DMS114 treated with DMSO at 0.1 percent for 48 hours (cell line): ENCODE data around the gene MYO9B.
"Not testable (repeated sequence)": the region's sequence is repeated elsewhere in the genome, so short reads cannot be mapped to it uniquely, and the experiment has no call there.

Experiments used
- DNase-seq: peaks from one replicate; lab custom pipeline; 2025; ENCODE audit not compliant: unreplicated experiment; lab: John Stamatoyannopoulos, UW

Gene MYO9B

DNA sequence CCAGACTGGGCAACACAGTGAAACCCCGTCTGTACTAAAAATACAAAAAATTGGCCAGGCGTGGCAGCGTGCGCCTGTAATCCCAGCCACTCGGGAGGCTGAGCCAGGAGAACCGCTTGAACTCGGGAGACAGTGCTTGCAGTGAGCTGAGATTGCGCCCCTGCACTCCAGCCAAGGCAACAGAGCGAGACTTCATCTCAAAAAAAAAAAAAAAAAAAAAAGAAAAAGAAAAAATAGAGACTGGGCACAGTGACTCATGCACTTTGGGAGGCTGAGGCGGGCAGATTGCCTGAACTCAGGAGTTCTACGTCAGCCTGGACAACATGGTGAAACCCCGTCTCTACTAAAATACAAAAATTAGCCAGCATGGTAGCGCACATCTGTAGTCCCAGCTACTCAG is 69.2 kb downstream of the MYO9B start:
- not testable (repeated sequence) for DNase-seq

DNA sequence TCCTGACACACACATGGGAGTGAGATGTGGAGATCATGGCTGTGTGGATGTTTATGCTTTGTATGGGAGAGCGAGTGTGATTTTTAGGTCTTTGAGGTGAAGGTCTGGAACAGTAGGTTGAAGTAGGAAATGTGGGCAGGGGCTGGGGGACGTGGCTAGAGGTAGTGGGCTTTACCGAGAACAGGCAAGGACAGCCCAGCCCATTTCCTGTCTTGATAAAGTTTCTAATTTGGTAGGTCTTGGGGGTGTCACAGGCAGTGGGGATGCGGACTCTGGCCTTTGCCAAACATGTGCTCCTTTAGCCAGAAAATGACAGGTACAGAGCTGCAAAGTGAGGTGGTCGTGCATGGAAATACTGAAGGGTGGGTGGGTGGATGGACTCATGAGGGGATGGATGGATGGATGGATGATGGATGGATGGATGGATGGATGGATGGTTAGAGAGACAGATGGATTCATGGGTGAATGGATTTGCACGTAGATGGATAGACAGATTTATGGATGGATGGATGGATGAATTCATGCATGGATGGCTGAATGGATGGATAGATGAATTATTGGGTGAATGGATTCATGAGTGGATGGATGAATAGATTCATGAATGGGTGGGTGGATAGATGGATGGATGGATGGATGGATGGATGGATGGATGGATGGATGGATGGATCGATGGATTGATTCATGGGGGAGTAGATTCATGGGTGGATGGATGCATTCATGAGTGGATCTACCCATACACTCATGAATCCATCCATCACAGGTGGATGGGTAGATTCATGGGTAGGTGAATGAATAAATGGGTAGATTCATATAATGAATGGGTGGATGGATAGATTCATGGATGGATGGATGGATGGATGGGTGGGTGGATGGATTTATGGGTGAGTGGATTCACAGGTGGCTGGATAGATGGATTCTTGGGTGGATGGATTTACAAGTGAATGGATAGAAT is 70.2 kb downstream of the MYO9B start:
- DNase-seq: no peak

DNA sequence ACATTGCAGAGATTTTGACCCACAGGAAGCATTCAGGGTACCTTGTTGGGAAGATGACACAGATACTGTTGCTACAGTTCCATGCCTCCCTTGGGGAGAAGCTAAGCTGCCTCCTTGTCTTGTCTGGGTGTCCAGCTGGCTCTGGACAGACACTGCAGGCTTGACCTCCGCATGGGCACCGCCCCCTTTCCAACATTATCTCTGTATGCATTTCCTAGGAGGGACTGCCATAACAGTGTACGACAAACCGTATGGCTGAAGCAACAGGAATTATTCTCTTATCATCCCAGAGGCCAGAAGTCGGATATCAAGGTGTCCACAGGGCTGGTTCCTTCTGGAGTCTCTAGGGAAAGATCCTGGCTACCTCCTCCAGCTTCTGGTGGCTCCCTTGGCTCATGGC is 72.6 kb downstream of the MYO9B start:
- no peak for DNase-seq

DNA sequence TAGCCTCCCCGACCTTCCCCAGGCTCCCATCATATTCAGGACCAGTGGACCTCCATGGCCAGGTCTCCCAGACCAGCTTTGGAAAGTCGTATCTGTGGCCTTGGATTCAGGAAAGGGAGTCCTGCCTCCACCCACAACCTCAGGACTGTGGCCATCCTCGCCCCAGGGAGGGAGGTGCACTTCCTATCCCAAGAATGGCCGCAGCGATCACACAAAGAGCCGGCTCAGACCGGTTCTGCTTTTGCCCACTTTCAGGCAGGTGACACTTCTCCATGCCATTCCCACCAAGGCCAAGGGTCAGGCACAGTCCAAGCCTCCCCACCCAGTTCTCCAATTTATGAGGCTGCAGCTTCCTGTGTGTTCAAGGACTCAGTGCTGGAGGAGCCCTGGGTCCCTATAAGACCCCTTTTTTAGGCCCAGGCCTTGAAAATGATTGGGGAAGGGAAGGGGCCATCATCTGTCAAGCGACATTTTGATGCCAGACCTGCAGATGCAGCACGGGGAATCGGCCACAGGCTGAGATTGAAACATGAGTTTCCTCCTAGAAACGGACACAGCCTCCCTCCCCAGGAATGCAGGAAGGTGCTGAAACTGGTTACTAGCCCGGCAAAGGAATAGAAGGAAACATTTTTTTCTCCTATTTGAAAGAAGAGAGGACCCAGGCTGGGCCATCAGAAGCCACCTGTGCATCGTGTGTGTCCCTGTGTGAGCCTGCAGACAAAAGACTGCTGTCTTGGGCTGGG is 74.0 kb downstream of the MYO9B start:
- no peak for DNase-seq

DNA sequence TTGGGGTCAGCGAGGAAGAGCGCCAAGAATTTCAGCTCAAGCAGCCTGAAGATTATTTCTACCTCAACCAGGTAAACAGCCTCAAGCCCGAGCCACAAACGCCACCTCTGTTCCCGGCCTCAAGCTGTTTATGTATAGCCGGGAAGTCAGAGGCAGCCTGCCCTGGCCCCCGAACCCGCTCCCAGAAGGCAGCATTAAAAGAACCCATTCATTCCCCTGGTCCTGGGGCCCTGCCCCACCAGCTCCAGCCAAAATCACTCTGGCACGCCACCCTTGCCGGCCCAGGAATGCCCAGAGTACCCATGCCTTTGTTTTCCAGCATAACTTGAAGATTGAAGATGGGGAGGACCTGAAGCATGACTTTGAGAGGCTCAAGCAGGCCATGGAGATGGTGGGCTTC is 78.4 kb downstream of the MYO9B start:
- no peak for DNase-seq

DNA sequence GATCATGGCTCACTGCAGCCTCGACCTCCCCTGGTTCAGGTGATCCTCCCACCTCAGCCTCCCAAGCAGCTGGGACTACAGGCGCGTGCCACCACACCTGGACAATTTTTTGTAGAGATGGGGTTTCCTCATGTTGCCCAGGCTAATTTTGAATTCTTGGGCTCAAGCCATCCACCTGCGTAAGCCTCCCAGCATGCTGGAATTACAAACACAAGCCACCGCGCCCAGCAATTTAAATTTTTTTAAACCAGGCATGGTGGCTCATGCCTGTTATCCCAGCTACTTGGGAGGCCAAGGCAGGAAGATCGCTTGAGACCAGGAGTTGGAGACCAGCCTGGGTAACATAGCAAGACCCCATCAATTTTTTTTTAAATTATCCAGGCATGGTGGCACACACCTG is 79.7 kb downstream of the MYO9B start:
- no peak for DNase-seq

DNA sequence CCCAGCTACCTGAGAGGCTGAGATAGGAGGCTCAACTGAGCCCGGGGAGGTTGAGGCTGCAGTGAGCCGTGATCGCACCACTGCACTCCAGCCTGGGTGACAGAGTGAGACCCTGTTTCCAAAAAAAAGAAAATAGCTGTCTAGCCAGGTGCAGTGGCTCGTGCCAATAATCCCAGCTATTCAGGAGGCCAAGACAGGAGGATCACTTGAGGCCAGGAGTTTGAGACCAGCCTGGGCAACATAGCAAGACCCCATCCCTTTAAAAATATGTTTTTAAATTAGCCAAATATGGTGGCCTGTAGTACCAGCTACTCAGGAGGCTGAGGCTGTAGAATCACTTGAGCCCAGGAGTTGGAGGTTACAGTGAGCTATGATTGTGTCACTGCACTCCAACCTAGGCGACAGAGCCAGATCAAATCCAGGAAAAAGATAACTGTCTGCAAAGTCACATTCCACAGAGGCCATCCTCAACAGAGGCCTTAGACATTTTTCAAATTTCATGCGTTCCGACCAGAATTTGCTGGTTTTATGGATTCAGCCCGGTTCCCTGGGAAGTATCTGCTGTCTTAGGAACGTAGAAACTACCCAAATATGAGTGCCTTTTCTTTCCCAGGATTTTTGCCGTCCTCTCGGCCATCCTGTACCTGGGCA is 80.8 kb downstream of the MYO9B start:
- DNase-seq: no peak

DNA sequence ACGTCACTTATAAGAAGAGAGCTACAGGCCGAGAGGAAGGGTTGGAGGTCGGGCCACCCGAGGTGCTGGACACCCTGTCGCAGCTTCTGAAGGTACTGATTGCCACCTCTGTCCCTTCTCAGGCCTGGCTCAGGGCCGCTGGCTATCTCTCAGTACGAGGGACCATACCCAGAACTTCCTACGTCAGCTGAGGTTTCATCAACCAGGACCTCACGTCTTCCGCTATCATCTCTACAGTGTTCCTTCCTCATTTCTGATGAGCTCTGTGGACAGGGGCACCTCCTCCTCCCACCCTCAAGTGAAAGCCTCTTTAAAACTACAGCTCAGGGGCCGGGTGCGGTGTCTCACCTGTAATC is 81.3 kb downstream of the MYO9B start:
- no peak for DNase-seq

DNA sequence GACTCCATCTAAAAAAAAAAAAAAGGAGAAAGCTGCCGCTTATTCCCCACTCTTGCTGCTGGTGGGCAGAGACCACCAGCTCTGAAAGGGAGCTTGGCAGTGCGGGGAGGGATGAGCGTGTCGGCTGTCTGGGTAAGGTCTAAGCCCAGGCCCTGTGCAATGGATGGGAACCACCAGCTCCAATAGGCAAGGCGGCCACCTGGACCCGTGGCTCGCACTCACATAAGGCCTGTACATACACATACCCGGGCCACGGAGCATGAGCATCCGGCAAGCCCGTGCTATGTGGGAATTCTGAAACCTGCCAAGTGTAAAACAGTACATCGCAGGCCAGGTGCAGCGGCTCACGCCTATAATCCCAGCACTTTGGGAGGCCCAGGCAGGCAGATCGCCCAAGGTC is 83.0 kb downstream of the MYO9B start:
- no peak for DNase-seq

DNA sequence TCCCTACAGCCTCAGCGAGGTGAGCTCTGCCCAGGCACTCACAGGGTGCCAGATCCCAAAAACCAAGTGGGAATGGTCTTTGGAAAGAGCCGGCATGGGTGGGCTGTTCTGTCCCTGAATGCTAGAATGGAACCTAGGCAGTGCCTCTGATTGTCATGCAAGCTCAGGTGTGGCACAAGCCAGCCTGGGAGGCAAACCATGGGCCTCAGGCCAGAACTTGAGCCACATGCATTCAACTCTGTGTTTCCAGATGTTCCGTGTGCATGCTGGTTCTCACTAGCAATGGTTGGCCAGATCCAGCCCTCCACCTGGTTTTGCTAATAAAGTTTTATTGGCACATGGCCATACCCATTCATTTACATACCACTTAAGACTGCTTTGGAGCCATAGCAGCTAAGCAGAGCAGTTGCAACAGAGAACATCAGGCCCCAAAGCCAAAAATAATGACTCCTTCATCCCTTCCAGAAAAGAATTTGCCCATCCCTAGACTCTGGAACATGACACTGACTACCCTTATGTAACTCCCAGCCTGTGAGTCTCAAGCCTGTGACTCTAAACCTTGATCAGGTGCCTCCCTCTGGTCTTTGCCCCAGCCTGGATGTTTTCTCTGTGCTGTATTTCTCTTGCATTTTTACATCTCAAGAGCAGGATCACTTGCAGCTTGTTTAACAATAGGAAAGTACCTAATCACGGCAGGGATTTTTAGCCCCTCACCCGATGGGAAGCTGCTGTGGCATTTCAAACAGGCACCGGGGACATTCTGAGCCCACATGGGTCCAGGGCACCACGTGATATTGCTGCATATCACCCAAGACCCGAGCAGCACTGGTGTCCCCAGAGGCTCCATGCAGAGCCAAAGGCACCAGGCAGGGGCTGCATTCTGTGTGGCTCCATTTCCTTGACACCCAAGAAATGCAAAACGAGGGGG is 84.2 kb downstream of the MYO9B start:
- DNase-seq: no peak

DNA sequence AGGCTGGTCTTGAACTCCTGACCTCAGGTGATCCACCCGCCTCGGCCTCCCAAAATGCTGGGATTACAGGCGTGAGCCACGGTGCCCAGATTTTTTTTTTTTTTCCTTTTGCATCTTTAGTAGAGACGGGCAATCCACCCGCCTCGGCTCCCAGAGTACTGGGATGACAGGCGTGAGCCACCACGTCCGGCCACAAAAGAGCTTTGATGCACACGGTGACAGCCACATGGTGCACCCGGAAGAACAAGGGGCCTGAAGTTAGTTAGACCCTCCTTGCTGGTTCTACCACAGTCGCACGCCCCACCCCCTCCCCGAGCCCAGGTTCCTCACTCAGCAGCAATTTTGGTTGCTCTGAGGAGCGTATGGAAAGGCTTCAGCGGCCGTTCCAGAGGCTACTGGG is 85.3 kb downstream of the MYO9B start:
- DNase-seq: no peak

DNA sequence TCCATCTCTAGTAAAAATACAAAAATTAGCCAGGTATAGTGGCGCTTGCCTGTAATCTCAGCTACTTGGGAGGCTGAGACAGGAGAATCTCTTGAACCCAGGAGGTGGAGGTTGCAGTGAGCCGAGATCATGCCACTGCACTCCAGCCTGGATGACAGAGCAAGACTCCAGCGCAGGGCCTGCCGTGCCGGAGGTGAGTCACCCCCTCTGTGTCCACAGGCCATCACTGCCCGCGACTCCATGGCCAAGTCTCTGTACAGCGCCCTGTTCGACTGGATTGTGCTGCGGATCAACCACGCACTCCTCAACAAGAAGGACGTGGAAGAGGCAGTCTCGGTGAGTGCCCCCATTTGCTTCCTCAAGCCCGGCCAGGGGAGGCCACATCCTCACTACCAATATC is 86.6 kb downstream of the MYO9B start:
- not testable (repeated sequence) for DNase-seq

DNA sequence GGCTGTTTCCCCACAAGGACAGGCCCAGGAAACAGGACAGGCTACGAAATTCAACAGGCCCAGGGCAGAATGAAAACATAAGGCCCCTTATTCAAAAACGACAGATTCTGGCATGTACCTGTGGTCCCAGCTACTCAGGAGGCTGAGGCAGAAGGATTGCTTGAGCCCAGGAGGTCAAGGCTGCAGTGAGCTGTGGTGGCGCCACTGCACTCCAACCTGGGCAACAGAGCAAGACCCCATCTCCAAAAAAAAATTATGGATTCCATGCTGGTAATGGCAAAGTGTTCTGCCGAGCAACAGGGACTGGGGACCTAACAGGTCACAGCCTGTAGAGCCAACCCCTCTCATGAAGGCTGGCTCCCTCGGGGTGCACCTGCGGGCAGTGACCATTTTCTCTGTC is 87.0 kb downstream of the MYO9B start:
- no peak for DNase-seq

DNA sequence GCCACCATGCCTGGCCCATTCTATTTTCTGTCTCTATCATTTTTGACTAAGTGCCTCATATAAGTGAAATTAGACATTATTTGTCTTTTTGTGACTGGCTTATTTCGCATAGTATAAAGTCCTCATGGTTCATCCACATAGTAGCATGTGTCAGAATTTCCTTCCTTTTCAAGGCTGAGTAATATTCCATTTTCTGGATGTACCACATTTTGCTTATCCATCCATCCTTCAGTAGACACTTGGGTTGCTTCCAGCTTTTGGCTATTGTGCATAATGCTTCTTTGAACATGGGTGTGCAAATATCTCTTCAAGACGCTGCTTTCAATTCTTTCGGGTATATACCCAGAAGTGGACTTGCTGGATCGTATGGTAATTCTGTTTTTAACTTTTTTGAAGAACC is 88.1 kb downstream of the MYO9B start:
- no peak for DNase-seq

DNA sequence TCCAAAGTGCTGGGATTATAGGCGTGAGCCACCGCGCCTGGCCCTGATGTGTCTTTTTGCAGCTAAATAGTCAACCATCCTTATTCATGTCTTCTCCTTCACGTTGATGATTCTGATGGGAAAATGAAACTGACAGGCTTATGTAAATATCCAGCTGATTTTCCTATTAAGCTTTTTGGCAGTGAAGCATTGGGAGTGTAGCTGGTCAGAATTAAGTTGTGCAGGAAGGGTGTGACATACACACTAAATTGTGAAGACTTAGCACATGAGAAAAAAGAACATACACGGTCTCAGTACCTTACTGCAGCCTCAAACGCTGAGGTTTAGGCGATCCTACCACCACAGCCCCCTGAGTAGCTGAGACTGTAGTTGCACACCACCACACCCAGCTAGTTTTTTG is 89.1 kb downstream of the MYO9B start:
- no peak for DNase-seq

DNA sequence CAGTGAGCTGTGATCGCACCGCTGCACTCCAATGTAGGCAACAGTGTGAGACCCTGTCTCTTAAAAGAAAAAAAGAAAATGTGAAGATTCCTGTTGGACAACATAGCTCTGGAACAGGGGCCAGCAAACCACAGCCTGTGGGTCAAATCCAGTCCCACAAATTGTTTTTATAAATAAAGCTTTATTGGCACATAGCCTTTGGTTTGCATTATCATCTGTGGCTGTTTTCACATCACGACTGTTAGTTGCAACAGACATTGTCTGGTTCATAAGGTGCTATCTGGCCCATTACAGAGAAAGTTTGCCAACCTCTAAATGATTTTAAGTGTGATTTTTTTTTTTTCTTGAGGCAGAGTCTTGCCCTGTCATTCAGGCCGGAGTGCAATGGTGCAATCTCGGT is 90.1 kb downstream of the MYO9B start:
- no peak for DNase-seq

DNA sequence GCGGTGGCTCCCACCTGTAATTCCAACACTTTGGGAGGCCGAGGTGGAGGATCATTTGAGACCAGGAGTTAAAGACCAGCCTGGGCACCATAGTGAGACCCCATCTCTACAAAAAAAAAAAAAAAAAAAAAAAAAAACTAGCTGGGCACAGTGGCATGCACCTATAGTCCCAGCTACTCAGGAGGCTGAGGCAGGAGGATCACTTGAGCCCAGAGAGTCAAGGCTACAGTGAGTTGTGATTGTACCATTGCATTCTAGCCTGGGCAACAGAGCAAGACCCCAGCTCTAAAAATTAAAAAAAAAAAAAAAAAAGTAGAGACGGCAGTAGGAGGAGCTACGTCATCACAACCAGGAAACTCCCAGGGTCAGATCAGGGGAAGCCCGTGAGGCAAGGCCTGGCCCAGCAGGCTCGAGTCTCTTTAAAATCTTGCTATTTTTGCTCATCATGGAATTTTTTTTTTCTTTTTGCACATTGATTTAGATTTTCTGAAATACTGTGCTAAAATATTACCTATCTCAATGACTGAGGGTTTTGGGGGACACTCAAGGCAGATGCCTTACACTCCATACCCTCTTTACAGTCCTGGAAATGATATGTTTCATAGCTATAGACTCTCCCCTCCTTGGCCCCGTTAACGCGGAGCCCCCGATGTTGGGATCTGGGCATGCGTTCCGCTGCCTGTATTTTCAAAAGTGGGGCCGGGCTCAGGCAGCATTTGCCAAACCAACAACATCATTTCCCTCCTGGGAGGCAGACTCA is 95.1 kb downstream of the MYO9B start:
- no peak for DNase-seq

DNA sequence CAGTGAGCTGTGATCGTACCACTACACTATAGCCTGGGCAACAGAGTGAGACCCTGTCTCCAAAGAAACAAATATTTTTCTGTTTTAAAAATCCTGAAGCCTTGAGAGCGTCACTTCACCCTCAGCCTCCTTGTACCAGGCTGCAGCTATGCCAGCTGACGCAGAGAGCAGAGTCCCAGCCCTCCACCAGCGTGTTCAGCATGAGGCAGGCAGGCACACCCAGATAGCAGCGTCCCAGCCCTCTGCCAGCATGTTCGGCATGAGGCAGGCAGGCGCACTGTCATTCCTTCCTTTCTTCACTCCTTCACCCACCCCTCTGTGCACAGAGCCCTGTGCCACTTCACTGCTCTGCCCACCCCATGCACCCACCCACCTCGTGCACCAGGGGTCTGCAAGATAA is 96.3 kb downstream of the MYO9B start:
- DNase-seq: no peak

DNA sequence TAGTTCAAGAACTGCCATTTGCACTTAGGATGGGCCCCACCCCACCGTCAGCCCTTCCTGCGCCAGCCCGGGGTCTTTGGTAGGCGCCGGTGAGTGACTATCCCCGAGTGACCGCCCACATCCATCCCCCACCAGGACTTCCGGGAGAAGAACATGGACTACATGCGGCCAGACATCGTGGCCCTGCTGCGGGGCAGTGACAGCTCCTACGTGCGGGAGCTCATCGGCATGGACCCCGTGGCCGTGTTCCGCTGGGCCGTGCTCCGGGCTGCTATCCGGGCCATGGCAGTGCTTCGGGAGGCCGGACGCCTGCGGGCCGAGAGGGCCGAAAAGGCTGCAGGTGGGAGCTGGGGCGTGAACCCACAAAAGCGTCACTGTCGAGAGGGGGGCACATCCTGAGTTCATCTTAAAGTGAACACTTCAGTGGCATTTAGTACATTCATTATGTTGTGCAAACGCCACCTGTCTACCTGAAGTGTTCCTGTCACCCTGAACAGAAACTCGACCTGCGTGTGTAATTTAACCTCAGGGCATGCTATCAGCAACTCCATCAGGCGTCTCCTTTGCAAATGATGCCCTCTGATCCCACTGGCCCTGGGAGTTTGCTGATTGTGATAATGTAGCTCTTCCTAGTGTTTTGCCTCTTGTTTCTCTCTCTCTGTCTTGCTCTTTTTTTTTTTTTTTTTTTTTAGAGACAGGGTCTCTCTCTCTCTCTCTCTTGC is 97.2 kb downstream of the MYO9B start:
- no peak for DNase-seq
